ENCODE data around the gene GRAPL.
"Not testable (repeated sequence)": the region's sequence is repeated elsewhere in the genome, so short reads cannot be mapped to it uniquely, and the experiment has no call there.

DNA sequence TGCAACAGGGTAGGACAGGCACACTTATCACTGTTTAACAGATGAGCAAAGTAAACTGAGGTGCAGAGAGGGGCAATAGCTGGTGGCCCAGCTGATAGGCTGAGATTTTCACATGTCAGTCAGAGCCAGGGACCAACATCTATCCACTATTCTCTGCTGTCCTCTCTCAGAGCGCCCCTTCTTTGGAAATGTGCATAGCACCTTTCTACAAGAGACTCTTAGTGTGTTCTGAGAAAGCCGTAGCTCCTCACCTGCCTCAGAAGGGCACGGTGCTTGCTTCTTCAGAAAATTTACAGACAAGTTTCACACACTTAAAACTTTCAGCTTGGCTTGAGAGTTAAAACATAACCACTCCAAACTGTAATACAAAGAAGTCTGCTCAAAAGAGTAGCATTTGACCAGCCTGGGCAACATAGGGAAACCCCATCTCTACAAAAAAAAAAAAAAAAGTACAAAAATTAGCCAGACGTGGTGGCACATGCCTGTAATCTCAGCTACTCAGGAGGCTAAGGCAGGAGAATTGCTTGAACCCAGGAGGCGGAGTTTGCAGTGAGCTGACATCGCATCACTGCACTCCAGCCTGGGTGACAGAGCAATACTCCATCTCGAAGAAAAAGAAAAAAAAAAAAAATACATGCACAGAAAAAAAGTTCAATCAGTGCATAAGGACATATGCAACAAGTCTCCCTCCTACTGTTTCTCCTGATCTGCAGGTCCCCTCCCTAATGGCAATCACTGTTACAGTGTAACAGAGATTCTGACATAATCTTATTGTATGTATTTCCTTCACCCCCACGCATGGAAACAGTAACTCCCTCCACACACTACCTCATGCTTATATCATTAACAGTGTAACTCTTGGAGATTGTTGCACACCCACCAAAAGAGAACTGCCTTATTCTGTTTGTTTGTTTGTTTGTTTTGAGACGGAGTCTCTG is 23.6 kb downstream of the GRAPL start:
- TF ChIP-seq, protein P1, sequence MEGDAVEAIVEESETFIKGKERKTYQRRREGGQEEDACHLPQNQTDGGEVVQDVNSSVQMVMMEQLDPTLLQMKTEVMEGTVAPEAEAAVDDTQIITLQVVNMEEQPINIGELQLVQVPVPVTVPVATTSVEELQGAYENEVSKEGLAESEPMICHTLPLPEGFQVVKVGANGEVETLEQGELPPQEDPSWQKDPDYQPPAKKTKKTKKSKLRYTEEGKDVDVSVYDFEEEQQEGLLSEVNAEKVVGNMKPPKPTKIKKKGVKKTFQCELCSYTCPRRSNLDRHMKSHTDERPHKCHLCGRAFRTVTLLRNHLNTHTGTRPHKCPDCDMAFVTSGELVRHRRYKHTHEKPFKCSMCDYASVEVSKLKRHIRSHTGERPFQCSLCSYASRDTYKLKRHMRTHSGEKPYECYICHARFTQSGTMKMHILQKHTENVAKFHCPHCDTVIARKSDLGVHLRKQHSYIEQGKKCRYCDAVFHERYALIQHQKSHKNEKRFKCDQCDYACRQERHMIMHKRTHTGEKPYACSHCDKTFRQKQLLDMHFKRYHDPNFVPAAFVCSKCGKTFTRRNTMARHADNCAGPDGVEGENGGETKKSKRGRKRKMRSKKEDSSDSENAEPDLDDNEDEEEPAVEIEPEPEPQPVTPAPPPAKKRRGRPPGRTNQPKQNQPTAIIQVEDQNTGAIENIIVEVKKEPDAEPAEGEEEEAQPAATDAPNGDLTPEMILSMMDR (IDR thresholded peaks at IDR 0.05) = not testable (repeated sequence)
- TF ChIP-seq EP300 (IDR thresholded peaks at IDR 0.05) = not testable (repeated sequence)
